Activated CD4-positive, alpha-beta T cell treated with anti-CD3 and anti-CD28 coated beads, Interleukin-2, amount 10 ng/mL, durations not matched to agents 7 days and 5 days (primary cell): ENCODE results near the gene GBF1. TPM values are rescaled to one million over a fixed set of nuclear protein-coding genes. Genes with fewer than 3 reads are reported as not detected.

Experiments used
- CTCF ChIA-PET: fragments of 350-600 bp; sonication (Branson Sonifier 250); formaldehyde crosslinking; loops from one replicate; lab custom pipeline; 2021; ENCODE audit warnings: antibody characterized with exemption; lab: Charles Lee
- POLR2A ChIA-PET: fragments of 350-600 bp; sonication (Branson Sonifier 250); formaldehyde crosslinking; loops from one replicate; lab custom pipeline; 2021; ENCODE audit warnings: antibody characterized with exemption; lab: Charles Lee
- DNase-seq: peaks from one replicate; pipeline ENCODE4 v3.0.0-alpha.2; 2020
- H3K27ac Mint-ChIP-seq: one replicate; pipeline ENCODE4 v1.8.0; 2021; ENCODE audit warnings: mild to moderate bottlenecking, moderate library complexity, mixed read lengths
- H3K27me3 Mint-ChIP-seq: one replicate; pipeline ENCODE4 v1.8.0; 2021; ENCODE audit warnings: mixed read lengths
- H3K36me3 Mint-ChIP-seq: one replicate; pipeline ENCODE4 v1.8.0; 2021; ENCODE audit warnings: low read depth, mixed read lengths
- H3K4me1 Mint-ChIP-seq: one replicate; pipeline ENCODE4 v1.8.0; 2021; ENCODE audit warnings: mixed read lengths
- H3K4me3 Mint-ChIP-seq: one replicate; pipeline ENCODE4 v1.8.0; 2021; ENCODE audit warnings: mild to moderate bottlenecking, moderate library complexity, mixed read lengths
- H3K9me3 Mint-ChIP-seq: one replicate; pipeline ENCODE4 v1.8.0; 2021; ENCODE audit warnings: mixed read lengths
- total RNA-seq, 2 experiments: library from RNA; stranded (reverse); gene quantifications; one replicate each; pipeline ENCODE4 v1.2.3, GENCODE V29; 2021

GBF1 gene
- total RNA-seq, 2 experiments from 2014 or later: 42.4 to 44.6 TPM

GRCh38 chr10:102281102-102281487, 35.8 kb downstream of the GBF1 start:
- no peak for DNase-seq
- Mint-ChIP-seq H3K27me3 (no peaks in the 10 kb centered on the region), H3K4me3 (no peak overlapping the region), H3K36me3 (peaks cover 13% of the 10 kb centered on the region), H3K27ac (peak overlapping the region; percentile 10), H3K4me1 (peaks cover 56% of the 10 kb centered on the region), H3K9me3 (no peaks in the 10 kb centered on the region)
- CTCF ChIA-PET: interaction anchor here (0.6 kb wide), 1 partner anchor 16 kb away, joined by 3 read pairs; no protein-coding TSS in a partner anchor
- POLR2A ChIA-PET: no interaction called here

- POLR2A ChIA-PET: no interaction called here
- Mint-ChIP-seq H3K9me3 (no peaks in the 10 kb centered on the region), H3K27me3 (no peaks in the 10 kb centered on the region), H3K27ac (peak overlapping the region; percentile 77), H3K36me3 (peaks cover 27% of the 10 kb centered on the region), H3K4me3 (peak overlapping the region; percentile 13), H3K4me1 (peaks cover 66% of the 10 kb centered on the region)
- no peak for DNase-seq
- CTCF ChIA-PET: interaction anchor here (0.7 to 2.2 kb wide), 5 partner anchors 16 to 68 kb away, joined by 3 to 10 read pairs (median 4); no protein-coding TSS in a partner anchor
These were observed 38.2 kb downstream of the GBF1 start for GRCh38 chr10:102283488-102283887.

- Mint-ChIP-seq H3K4me3 (peak overlapping the region; percentile 13), H3K36me3 (peaks cover 27% of the 10 kb centered on the region), H3K27ac (peak overlapping the region; percentile 77), H3K9me3 (no peaks in the 10 kb centered on the region), H3K27me3 (no peaks in the 10 kb centered on the region), H3K4me1 (peaks cover 66% of the 10 kb centered on the region)
- ChIA-PET POLR2A (interaction anchor here (0.7 kb wide), 1 partner anchor 13 kb away, joined by 4 read pairs; no protein-coding TSS in a partner anchor), CTCF (interaction anchor here (0.7 to 2.2 kb wide), 6 partner anchors 16 to 68 kb away, joined by 3 to 10 read pairs (median 4); no protein-coding TSS in a partner anchor)
- DNase-seq: peak; percentile 9
These were observed 38.6 kb downstream of the GBF1 start for GRCh38 chr10:102283890-102284289.

- Mint-ChIP-seq H3K4me1 (peaks cover 68% of the 10 kb centered on the region), H3K27me3 (no peaks in the 10 kb centered on the region), H3K9me3 (no peaks in the 10 kb centered on the region), H3K36me3 (peaks cover 27% of the 10 kb centered on the region), H3K4me3 (no peak overlapping the region), H3K27ac (peak overlapping the region; percentile 77)
- ChIA-PET POLR2A (interaction anchor here (0.7 kb wide), 1 partner anchor 13 kb away, joined by 4 read pairs; no protein-coding TSS in a partner anchor), CTCF (interaction anchor here (0.7 to 2.4 kb wide), 7 partner anchors 8 to 208 kb away, joined by 3 to 10 read pairs (median 4); no protein-coding TSS in a partner anchor)
- no peak for DNase-seq
These were observed 39.2 kb downstream of the GBF1 start for GRCh38 chr10:102284531-102284930.

GRCh38 chr10:102285133-102285532, 39.8 kb downstream of the GBF1 start:
- no peaks in the 10 kb centered on the region for H3K27me3 Mint-ChIP-seq
- ChIA-PET POLR2A (no interaction called here), CTCF (interaction anchor here (0.7 to 2.4 kb wide), 5 partner anchors 9 to 207 kb away, joined by 3 to 10 read pairs (median 4); no protein-coding TSS in a partner anchor)
- H3K4me3 Mint-ChIP-seq: no peak overlapping the region
- H3K4me1 Mint-ChIP-seq: peaks cover 62% of the 10 kb centered on the region
- no peak overlapping the region for H3K27ac Mint-ChIP-seq
- DNase-seq: no peak
- H3K36me3 Mint-ChIP-seq: peaks cover 27% of the 10 kb centered on the region
- no peaks in the 10 kb centered on the region for H3K9me3 Mint-ChIP-seq

- ChIA-PET POLR2A (no interaction called here), CTCF (interaction anchor here (0.6 to 2.4 kb wide), 2 partner anchors 10 to 15 kb away, joined by 5 to 9 read pairs; no protein-coding TSS in a partner anchor)
- no peaks in the 10 kb centered on the region for H3K27me3 Mint-ChIP-seq
- H3K4me1 Mint-ChIP-seq: peaks cover 52% of the 10 kb centered on the region
- H3K4me3 Mint-ChIP-seq: no peak overlapping the region
- peaks cover 27% of the 10 kb centered on the region for H3K36me3 Mint-ChIP-seq
- no peaks in the 10 kb centered on the region for H3K9me3 Mint-ChIP-seq
- no peak for DNase-seq
- no peak overlapping the region for H3K27ac Mint-ChIP-seq
These were observed 40.9 kb downstream of the GBF1 start for GRCh38 chr10:102286216-102286615.

GRCh38 chr10:102287538-102287937, 42.2 kb downstream of the GBF1 start:
- POLR2A ChIA-PET: no interaction called here
- no peak overlapping the region for H3K27ac Mint-ChIP-seq
- H3K36me3 Mint-ChIP-seq: peaks cover 29% of the 10 kb centered on the region
- no peak for DNase-seq
- CTCF ChIA-PET: interaction anchor here (1.0 kb wide), 1 partner anchor 21 kb away, joined by 3 read pairs; no protein-coding TSS in a partner anchor
- no peaks in the 10 kb centered on the region for H3K9me3 Mint-ChIP-seq
- H3K4me1 Mint-ChIP-seq: peaks cover 49% of the 10 kb centered on the region
- no peak overlapping the region for H3K4me3 Mint-ChIP-seq
- no peaks in the 10 kb centered on the region for H3K27me3 Mint-ChIP-seq

GRCh38 chr10:102287991-102288390, 42.7 kb downstream of the GBF1 start:
- Mint-ChIP-seq H3K4me1 (peaks cover 45% of the 10 kb centered on the region), H3K4me3 (no peak overlapping the region), H3K27me3 (no peaks in the 10 kb centered on the region), H3K36me3 (peaks cover 29% of the 10 kb centered on the region), H3K27ac (no peak overlapping the region), H3K9me3 (no peaks in the 10 kb centered on the region)
- CTCF ChIA-PET: interaction anchor here (1.0 kb wide), 1 partner anchor 22 kb away, joined by 3 read pairs; no protein-coding TSS in a partner anchor
- DNase-seq: no peak
- POLR2A ChIA-PET: no interaction called here

- H3K4me3 Mint-ChIP-seq: no peak overlapping the region
These were observed 44.0 kb downstream of the GBF1 start for GRCh38 chr10:102289356-102289755.

GRCh38 chr10:102289840-102290239, 44.5 kb downstream of the GBF1 start:
- peaks cover 26% of the 10 kb centered on the region for H3K4me1 Mint-ChIP-seq
- POLR2A ChIA-PET: no interaction called here
- H3K27me3 Mint-ChIP-seq: no peaks in the 10 kb centered on the region
- H3K4me3 Mint-ChIP-seq: no peak overlapping the region
- peaks cover 29% of the 10 kb centered on the region for H3K36me3 Mint-ChIP-seq
- H3K9me3 Mint-ChIP-seq: no peaks in the 10 kb centered on the region
- no peak for DNase-seq
- no peak overlapping the region for H3K27ac Mint-ChIP-seq
- CTCF ChIA-PET: interaction anchor here (1.1 kb wide), 1 partner anchor 19 kb away, joined by 5 read pairs; no protein-coding TSS in a partner anchor

More at GRCh38 chr10:102289356-102289755, 44.0 kb downstream of the GBF1 start:
- DNase-seq: no peak
- no peaks in the 10 kb centered on the region for H3K9me3 Mint-ChIP-seq
- H3K27ac Mint-ChIP-seq: no peak overlapping the region
- H3K27me3 Mint-ChIP-seq: no peaks in the 10 kb centered on the region
- H3K4me1 Mint-ChIP-seq: peaks cover 31% of the 10 kb centered on the region
- POLR2A ChIA-PET: no interaction called here
- CTCF ChIA-PET: interaction anchor here (0.7 to 1.1 kb wide), 3 partner anchors 18 to 69 kb away, joined by 3 to 5 read pairs (median 3); no protein-coding TSS in a partner anchor
- peaks cover 29% of the 10 kb centered on the region for H3K36me3 Mint-ChIP-seq

- Mint-ChIP-seq H3K27ac (no peak overlapping the region), H3K4me3 (no peak overlapping the region), H3K9me3 (no peaks in the 10 kb centered on the region), H3K4me1 (peaks cover 11% of the 10 kb centered on the region), H3K36me3 (peaks cover 15% of the 10 kb centered on the region), H3K27me3 (no peaks in the 10 kb centered on the region)
- no peak for DNase-seq
- POLR2A ChIA-PET: no interaction called here
- CTCF ChIA-PET: interaction anchor here (0.5 to 1.4 kb wide), 5 partner anchors 9 to 107 kb away, joined by 3 to 6 read pairs (median 4); no protein-coding TSS in a partner anchor
These were observed 46.0 kb downstream of the GBF1 start for GRCh38 chr10:102291221-102291905.

GRCh38 chr10:102297101-102297500, 51.8 kb downstream of the GBF1 start:
- H3K4me3 Mint-ChIP-seq: no peak overlapping the region
- H3K36me3 Mint-ChIP-seq: peaks cover 10% of the 10 kb centered on the region
- no peak overlapping the region for H3K27ac Mint-ChIP-seq
- peaks cover 20% of the 10 kb centered on the region for H3K4me1 Mint-ChIP-seq
- no peaks in the 10 kb centered on the region for H3K27me3 Mint-ChIP-seq
- ChIA-PET POLR2A (interaction anchor here (0.6 kb wide), 1 partner anchor 13 kb away, joined by 4 read pairs; no protein-coding TSS in a partner anchor), CTCF (interaction anchor here (0.5 to 0.6 kb wide), 3 partner anchors 15 to 66 kb away, joined by 3 read pairs; no protein-coding TSS in a partner anchor)
- DNase-seq: no peak
- no peaks in the 10 kb centered on the region for H3K9me3 Mint-ChIP-seq
